ENCODE data around the gene SCTR. TPM values are rescaled to one million over a fixed set of nuclear protein-coding genes. Genes with fewer than 3 reads are reported as not detected.

Gene SCTR
- total and polyA plus RNA-seq, 2 of the 13 experiments (the other 11 are each of a cell fraction or from before 2014, with no cell fraction given) = not detected

DNA sequence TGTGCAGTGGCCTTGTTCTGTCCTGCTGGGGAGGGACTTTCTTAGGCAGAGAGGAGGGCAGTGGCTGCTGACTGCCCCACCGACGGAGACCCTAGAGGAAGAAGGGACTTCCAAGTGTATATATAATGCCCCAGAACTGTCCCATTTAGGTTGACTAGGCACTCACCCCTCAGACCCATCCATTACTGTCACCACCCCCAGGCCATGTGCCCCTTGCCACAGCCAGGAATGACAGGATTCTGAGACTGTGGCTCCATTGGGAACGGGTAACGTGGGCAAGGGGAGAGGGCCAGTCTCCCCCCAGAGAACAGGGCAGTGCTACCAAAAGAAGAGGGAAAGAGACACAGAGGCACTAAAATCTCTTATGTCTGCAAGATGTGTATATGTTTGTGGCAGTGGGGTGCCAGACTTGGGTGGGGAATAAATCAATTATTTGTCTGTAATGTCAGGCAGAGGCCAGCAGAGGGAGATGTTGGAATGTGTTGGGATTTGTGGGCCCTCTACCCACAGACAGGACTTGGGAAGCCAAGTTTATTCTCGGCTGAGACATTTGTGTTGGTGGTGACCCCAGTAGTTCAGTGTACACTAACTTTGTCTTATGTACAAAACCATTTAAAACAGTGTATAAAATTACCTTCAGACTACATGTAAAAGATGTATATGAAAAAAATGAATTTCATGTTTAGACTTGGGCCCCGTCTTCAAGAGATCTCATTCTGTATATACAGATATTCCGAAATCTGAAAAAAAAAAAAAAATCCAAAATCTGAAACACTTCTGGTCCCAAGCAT is 116.7 kb downstream of the SCTR start (continued):
- TF ChIP-seq NONO (IDR thresholded peaks at IDR 0.05) (no peak), NONO (CRISPR knock-in tag; conservative IDR thresholded peaks at IDR 0.05) (0 out of 2 replicates have a peak, but pooled peaks have one; percentile 32), NFATC3 (CRISPR knock-in tag; IDR thresholded peaks at IDR 0.05) (no peak), DPF2 (CRISPR knock-in tag; IDR thresholded peaks at IDR 0.05; ENCODE audit: borderline replicate concordance, low read depth) (no peak), SMC3 (IDR thresholded peaks at IDR 0.05; ENCODE audit: low read length) (peak; percentile 100), YEATS4 (CRISPR knock-in tag; IDR thresholded peaks at IDR 0.05; ENCODE audit: borderline replicate concordance) (no peak), ZFAT (CRISPR knock-in tag; conservative IDR thresholded peaks at IDR 0.05) (no peak), ZNF782 (CRISPR knock-in tag; IDR thresholded peaks at IDR 0.05; ENCODE audit: borderline replicate concordance) (no peak), MTF2 (CRISPR knock-in tag; IDR thresholded peaks at IDR 0.05; ENCODE audit: borderline replicate concordance) (no peak), ZNF264 (CRISPR knock-in tag; IDR thresholded peaks at IDR 0.05) (0 out of 2 replicates have a peak, but pooled peaks have one; percentile 6), ZNF543 (CRISPR knock-in tag; IDR thresholded peaks at IDR 0.05) (no peak), TOE1 (CRISPR knock-in tag; IDR thresholded peaks at IDR 0.05) (no peak), SMARCC2 (IDR thresholded peaks at IDR 0.05) (no peak), PRMT3 (CRISPR knock-in tag; IDR thresholded peaks at IDR 0.05; ENCODE audit: borderline replicate concordance, low read depth) (no peak), PLRG1 (conservative IDR thresholded peaks at IDR 0.05) (no peak), SP1 (IDR thresholded peaks at IDR 0.05) (no peak), SP1 (CRISPR knock-in tag; IDR thresholded peaks at IDR 0.05) (no peak), RBM22 (optimal IDR thresholded peaks at IDR 0.05; ENCODE audit: low read length) (no peak)
- TF ChIP-seq, protein P1, sequence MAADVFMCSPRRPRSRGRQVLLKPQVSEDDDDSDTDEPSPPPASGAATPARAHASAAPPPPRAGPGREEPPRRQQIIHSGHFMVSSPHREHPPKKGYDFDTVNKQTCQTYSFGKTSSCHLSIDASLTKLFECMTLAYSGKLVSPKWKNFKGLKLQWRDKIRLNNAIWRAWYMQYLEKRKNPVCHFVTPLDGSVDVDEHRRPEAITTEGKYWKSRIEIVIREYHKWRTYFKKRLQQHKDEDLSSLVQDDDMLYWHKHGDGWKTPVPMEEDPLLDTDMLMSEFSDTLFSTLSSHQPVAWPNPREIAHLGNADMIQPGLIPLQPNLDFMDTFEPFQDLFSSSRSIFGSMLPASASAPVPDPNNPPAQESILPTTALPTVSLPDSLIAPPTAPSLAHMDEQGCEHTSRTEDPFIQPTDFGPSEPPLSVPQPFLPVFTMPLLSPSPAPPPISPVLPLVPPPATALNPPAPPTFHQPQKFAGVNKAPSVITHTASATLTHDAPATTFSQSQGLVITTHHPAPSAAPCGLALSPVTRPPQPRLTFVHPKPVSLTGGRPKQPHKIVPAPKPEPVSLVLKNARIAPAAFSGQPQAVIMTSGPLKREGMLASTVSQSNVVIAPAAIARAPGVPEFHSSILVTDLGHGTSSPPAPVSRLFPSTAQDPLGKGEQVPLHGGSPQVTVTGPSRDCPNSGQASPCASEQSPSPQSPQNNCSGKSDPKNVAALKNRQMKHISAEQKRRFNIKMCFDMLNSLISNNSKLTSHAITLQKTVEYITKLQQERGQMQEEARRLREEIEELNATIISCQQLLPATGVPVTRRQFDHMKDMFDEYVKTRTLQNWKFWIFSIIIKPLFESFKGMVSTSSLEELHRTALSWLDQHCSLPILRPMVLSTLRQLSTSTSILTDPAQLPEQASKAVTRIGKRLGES (CRISPR knock-in tag; IDR thresholded peaks at IDR 0.05; ENCODE audit: borderline replicate concordance) = no peak
- TF ChIP-seq, protein P2, sequence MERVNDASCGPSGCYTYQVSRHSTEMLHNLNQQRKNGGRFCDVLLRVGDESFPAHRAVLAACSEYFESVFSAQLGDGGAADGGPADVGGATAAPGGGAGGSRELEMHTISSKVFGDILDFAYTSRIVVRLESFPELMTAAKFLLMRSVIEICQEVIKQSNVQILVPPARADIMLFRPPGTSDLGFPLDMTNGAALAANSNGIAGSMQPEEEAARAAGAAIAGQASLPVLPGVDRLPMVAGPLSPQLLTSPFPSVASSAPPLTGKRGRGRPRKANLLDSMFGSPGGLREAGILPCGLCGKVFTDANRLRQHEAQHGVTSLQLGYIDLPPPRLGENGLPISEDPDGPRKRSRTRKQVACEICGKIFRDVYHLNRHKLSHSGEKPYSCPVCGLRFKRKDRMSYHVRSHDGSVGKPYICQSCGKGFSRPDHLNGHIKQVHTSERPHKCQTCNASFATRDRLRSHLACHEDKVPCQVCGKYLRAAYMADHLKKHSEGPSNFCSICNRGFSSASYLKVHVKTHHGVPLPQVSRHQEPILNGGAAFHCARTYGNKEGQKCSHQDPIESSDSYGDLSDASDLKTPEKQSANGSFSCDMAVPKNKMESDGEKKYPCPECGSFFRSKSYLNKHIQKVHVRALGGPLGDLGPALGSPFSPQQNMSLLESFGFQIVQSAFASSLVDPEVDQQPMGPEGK (CRISPR knock-in tag; IDR thresholded peaks at IDR 0.05) = peak; percentile 56; the same call in 1 of the 2 replicates
- TF ChIP-seq, protein P3, sequence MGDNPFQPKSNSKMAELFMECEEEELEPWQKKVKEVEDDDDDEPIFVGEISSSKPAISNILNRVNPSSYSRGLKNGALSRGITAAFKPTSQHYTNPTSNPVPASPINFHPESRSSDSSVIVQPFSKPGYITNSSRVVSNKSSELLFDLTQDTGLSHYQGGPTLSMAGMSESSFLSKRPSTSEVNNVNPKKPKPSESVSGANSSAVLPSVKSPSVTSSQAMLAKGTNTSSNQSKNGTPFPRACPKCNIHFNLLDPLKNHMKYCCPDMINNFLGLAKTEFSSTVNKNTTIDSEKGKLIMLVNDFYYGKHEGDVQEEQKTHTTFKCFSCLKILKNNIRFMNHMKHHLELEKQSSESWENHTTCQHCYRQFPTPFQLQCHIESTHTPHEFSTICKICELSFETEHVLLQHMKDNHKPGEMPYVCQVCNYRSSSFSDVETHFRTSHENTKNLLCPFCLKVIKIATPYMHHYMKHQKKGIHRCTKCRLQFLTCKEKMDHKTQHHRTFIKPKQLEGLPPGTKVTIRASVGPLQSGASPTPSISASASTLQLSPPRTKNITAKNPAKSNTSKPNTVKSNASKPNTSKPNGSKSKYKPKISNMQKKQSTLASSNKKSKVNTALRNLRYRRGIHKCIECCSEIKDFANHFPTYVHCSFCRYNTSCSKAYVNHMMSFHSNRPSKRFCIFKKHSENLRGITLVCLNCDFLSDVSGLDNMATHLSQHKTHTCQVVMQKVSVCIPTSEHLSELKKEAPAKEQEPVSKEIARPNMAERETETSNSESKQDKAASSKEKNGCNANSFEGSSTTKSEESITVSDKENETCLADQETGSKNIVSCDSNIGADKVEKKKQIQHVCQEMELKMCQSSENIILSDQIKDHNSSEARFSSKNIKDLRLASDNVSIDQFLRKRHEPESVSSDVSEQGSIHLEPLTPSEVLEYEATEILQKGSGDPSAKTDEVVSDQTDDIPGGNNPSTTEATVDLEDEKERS (CRISPR knock-in tag; IDR thresholded peaks at IDR 0.05) = no peak
- TF ChIP-seq, protein P4, sequence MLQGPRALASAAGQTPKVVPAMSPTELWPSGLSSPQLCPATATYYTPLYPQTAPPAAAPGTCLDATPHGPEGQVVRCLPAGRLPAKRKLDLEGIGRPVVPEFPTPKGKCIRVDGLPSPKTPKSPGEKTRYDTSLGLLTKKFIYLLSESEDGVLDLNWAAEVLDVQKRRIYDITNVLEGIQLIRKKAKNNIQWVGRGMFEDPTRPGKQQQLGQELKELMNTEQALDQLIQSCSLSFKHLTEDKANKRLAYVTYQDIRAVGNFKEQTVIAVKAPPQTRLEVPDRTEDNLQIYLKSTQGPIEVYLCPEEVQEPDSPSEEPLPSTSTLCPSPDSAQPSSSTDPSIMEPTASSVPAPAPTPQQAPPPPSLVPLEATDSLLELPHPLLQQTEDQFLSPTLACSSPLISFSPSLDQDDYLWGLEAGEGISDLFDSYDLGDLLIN (CRISPR knock-in tag; IDR thresholded peaks at IDR 0.05; ENCODE audit: borderline replicate concordance) = no peak
